Subcutaneous adipose tissue (tissue), 4 donors: ENCODE measurements around the gene SCRN2. TPM values are rescaled to one million over a fixed set of nuclear protein-coding genes. Genes with fewer than 3 reads are reported as not detected.

ENCODE experiments used
- total RNA-seq, 4 donors: library from RNA; depleted of rRNA; stranded (reverse); fragments of >200 nt; gene quantifications; one replicate each; pipeline ENCODE4 v1.1.0, GENCODE V29; 2016
- TF ChIP-seq, protein P1 (sequence below): fragments of 450-650 bp; IDR thresholded peaks from one replicate; pipeline ENCODE4 v1.5.1; 2016; ENCODE audit warnings: low read depth, mild to moderate bottlenecking, control low read depth, antibody characterized with exemption, moderate library complexity

SCRN2 gene
- total RNA-seq, 4 donors from 2014 or later, result 32.8 to 194 (median 79.8) TPM

DNA sequence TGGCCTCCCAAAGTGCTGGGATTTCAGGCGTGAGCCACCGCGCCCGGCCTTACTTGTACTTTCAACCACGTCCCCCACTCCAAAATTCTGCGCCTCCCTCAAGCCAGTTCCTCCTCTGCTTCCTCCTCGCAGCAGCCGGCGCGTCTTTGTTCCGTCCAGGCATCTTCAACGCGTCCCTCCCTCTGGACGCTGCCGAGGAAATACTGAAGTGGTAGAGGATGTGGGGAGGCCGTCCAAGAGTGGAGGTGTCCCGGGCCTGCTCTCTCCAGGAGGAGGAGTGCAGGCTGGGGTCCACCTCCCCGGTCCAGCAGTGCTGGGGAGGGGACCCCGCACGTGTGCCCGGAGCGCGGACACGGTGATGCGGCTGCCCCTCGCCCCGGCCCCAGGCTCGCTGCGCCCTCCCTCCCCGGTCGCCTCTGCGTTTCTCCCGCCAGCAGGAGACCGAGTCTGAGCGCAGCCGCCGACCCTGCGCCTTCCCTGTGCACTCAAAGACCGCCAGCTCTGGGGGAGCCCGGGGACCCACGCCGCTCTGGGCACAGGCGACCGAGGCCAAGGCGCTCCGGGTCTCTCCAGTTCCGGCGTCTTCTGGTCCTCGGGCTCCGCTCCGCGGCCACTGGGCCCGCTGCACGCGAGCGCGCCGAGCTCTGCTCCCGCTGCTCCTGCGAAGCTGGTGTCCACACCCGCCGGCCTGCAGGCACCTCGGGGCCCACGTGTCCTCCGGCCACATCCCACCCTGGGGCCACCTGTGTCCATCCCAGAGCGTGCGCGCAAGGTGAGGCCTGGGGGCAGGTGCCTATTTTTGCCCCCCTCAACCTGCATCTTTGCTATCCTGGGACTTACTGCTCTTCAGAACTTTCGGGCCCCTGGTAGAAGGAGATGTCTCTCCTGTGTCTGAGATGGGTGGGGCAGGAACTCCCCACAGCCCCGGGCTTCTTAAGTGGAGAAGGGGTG lies 51.2 kb downstream of the SCRN2 start:
- TF ChIP-seq, protein P1, sequence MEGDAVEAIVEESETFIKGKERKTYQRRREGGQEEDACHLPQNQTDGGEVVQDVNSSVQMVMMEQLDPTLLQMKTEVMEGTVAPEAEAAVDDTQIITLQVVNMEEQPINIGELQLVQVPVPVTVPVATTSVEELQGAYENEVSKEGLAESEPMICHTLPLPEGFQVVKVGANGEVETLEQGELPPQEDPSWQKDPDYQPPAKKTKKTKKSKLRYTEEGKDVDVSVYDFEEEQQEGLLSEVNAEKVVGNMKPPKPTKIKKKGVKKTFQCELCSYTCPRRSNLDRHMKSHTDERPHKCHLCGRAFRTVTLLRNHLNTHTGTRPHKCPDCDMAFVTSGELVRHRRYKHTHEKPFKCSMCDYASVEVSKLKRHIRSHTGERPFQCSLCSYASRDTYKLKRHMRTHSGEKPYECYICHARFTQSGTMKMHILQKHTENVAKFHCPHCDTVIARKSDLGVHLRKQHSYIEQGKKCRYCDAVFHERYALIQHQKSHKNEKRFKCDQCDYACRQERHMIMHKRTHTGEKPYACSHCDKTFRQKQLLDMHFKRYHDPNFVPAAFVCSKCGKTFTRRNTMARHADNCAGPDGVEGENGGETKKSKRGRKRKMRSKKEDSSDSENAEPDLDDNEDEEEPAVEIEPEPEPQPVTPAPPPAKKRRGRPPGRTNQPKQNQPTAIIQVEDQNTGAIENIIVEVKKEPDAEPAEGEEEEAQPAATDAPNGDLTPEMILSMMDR, result no peak

Other genes starting within 250 kb of the SCRN2 start
- gene KPNB1, start 191.4 kb downstream of the SCRN2 start, total RNA-seq, result 100 to 1,000 TPM; 200 to 235 (median 215) TPM
- 10 to 100 TPM in 1 of 4 donors, 1 to 10 TPM in 3; 2.4 to 14.7 (median 5.0) TPM for gene TBKBP1, start 147.1 kb downstream of the SCRN2 start, total RNA-seq
- gene TBX21, start 108.0 kb downstream of the SCRN2 start, total RNA-seq, result 1 to 10 TPM in 3 of 4 donors, under 1 TPM in 1; 0.66 to 4.6 (median 2.8) TPM
- 1 to 10 TPM; 2.2 to 4.1 (median 2.5) TPM for gene OSBPL7, start 19.5 kb downstream of the SCRN2 start, total RNA-seq
- gene MRPL10, start 9.7 kb downstream of the SCRN2 start, total RNA-seq, result 10 to 100 TPM; 29.3 to 54.3 (median 34.1) TPM
- gene LRRC46, start 9.6 kb downstream of the SCRN2 start, total RNA-seq, result under 1 TPM in 1 of 4 donors, not detected in 3; 0.66 TPM
- gene SP6, start 9.9 kb upstream of the SCRN2 start, total RNA-seq, result 1 to 10 TPM in 1 of 4 donors, under 1 TPM in 2, not detected in 1; 0.16 to 1.3 (median 0.17) TPM
- 1 to 10 TPM; 2.2 to 9.2 (median 5.9) TPM for gene SP2, start 55.0 kb upstream of the SCRN2 start, total RNA-seq
- gene PNPO, start 100.3 kb upstream of the SCRN2 start, total RNA-seq, result 10 to 100 TPM; 22.9 to 34.7 (median 27.4) TPM
- under 1 TPM in 1 of 4 donors, not detected in 3; 0.49 TPM for gene PRR15L, start 116.6 kb upstream of the SCRN2 start, total RNA-seq
- gene CDK5RAP3, start 129.8 kb upstream of the SCRN2 start, total RNA-seq, result 100 to 1,000 TPM in 3 of 4 donors, 10 to 100 TPM in 1; 77.8 to 148 (median 136) TPM
- 100 to 1,000 TPM in 1 of 4 donors, 10 to 100 TPM in 3; 54.1 to 103 (median 76.9) TPM for gene COPZ2, start 196.5 kb upstream of the SCRN2 start, total RNA-seq
- 100 to 1,000 TPM; 176 to 405 (median 216) TPM for gene NFE2L1, start 207.1 kb upstream of the SCRN2 start, total RNA-seq